SIG-M5 (cell line): ENCODE measurements around the gene SEZ6L2.
"Not testable (repeated sequence)": the region's sequence is repeated elsewhere in the genome, so short reads cannot be mapped to it uniquely, and the experiment has no call there.

Experiments used
- DNase-seq: peaks from one replicate; lab custom pipeline; 2025; lab: John Stamatoyannopoulos, UW

Gene SEZ6L2

DNA sequence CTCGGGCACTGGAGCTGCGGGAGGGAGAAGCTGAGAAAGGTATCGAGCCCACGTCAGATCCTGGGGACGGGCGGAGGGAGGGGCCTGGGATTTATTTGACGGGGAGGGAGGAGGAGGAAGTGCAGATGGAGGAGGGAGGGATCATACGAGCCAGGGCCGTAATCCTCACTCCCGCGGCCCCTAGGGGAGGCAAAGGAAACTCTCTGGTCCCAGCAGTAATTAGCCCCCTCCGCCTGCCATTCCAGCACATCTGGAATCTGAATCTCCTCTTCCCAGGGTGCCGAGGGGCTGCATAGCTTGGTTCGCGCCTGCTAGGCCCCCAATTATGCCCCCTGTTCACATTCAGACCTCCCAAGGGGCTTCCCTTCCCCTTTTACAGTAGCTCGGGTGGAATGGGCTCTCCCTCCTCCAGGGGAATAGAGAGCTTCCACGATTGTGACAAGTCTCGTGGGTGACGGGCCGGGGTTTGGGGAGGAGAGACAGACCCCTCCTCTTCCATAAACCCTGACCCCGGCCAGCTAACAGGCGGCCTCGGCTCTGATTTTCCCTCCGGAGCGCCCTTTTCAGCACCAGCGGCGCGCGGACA is at the start of gene SEZ6L2:
SEZ6L2 (minus strand) TSS at position 35 of the 586 bp plus-strand sequence. CDS start 531 bp downstream, outside the sequence.
- DNase-seq = peak; percentile 40

DNA sequence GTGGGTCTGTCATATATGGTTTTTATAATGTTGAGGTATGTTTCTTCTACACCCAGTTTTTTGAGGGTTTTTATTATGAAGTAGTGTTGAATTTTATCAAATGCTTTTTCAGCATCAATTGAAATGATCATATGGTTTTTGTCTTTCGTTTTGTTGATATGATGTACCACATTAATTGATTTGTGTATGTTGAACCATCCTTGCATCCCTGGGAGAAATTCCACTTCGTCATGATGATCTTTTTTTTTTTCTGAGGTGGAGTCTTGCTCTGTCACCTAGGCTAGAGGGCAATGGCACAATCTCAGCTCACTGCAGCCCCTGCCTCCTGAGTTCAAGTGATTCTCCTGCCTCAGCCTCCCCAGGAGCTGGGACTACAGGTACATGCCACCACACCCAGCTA is 48.5 kb upstream of the SEZ6L2 start:
- DNase-seq = no peak

DNA sequence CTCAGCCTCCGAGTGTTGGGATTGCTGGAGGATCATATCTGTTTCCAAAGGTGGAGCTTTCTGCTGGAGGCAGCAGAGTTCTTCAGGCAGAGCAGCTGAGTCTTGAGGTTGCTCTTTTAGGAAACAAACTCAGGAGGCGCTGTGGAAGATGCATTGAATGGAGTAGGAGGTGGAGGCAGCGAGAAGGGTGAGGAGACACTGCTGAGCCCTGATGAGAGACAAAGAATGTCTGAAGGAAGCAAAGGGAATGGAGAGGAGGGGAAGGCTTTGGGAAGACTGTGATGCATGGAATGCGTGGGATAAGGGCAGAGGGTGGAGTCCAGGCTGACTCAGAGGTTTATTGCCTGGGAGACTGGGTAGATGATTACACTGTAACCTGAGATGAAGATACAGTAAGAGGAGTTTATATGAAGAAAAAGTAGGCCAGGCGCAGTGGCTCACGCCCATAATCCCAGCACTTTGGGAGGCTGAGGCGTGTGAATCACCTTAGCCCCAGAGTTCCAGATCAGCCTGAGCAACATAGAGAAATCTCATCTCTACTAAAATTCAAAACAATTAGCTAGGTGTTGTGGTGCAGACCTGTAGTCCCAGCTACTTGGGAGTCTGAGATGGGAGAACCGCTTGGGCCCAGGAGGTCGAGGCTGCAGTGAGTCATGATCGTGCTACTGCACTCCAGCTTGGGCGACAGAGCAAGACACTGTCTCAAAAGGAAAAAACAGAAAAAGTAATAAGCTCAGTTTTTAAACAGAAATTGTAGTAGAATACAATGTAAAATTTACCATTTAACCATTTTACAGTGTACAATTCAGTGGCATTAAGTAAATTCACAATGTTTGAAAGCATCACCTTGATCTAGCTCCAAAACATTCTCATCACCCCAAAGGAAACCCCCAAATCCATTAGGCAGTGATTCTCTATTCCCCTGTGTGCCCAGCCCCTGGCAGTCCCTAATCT is 44.8 kb upstream of the SEZ6L2 start:
- DNase-seq = no peak

DNA sequence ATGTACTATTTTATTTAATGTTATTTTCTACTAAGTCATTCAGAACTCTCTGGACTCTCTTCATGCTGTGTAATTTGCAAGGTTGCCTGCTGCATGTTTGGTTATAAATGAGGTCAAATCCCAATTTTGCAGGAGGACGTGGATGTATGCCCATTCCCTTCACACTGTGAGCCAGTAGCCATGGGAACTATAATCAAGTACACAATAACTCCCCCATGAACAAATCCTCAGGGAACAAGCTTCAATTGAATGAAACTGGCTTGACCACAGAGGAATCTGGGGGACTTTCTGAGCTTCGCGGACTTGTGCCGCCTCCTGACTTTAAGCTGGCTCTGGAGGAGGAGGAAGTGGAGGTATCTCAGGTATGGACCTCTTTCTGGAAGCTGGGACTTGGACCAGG is 41.3 kb upstream of the SEZ6L2 start:
- DNase-seq = no peak

DNA sequence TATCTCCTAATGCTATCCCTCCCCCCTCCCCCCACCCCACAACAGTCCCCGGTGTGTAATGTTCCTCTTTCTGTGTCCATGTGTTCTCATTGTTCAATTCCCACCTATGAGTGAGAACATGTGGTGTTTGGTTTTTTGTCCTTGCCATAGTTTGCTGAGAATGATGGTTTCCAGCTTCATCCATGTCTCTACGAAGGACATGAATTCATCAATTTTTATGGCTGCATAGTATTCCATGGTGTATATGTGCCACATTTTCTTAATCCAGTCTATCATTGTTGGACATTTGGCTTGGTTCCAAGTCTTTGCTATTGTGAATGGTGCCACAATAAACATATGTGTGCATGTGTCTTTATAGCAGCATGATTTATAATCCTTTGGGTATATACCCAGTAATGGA is 32.4 kb upstream of the SEZ6L2 start:
- DNase-seq = not testable (repeated sequence)

DNA sequence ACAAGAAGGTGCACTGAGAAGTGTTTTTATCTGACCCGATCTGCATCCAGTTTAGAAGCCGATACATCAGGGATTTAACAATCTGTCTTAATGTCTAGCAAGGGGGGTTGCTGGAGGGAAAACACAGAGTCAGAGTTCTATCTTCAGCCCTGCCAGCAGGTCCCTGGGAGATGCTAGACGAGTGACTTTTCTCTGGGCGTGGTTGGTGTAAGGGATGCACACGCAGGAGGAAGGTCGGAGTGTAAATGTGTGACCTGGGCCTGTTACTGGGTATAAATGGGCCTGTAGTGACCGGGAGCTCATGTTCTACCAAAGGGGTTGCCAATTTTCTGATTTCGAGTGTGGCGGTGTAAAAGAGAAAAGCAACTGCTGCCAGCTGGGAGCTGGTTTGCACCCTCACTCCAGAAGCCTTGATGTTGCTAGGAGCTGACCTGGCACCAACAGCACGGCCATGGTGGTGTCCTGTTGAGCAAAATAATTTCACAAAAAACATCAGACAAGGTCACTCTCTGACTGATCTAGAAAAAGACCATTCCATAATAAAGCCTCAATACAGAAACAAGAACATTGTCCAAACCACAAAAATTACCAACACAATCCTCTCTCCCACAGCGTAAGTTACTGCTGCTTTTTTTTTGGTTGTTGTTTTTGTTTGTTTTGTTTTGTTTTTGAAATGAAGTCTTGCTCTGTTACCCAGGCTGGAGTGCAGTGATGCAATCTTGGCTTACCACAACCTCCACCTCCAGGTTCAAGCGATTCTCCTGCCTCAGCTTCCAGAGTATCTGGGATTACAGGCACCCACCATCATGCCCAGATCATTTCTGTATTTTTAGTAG is 27.9 kb upstream of the SEZ6L2 start:
- DNase-seq = no peak

DNA sequence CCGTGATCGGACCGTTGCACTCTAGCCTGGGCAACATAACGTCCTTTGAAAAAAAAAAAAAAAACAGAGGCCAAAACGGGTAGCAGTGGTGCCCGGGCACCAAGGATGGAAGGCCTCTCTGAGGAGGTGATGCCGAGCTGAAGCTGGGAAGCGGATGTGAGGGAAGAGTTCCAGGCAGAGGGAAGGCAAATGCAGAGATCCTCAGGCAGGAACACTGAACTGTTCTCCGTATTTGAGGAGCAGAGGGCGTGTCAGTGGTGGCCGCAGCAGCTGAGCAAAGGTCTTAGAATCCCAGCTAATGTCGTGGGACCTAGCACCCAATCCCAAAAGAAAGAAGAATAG is 27.3 kb upstream of the SEZ6L2 start:
- DNase-seq = no peak

DNA sequence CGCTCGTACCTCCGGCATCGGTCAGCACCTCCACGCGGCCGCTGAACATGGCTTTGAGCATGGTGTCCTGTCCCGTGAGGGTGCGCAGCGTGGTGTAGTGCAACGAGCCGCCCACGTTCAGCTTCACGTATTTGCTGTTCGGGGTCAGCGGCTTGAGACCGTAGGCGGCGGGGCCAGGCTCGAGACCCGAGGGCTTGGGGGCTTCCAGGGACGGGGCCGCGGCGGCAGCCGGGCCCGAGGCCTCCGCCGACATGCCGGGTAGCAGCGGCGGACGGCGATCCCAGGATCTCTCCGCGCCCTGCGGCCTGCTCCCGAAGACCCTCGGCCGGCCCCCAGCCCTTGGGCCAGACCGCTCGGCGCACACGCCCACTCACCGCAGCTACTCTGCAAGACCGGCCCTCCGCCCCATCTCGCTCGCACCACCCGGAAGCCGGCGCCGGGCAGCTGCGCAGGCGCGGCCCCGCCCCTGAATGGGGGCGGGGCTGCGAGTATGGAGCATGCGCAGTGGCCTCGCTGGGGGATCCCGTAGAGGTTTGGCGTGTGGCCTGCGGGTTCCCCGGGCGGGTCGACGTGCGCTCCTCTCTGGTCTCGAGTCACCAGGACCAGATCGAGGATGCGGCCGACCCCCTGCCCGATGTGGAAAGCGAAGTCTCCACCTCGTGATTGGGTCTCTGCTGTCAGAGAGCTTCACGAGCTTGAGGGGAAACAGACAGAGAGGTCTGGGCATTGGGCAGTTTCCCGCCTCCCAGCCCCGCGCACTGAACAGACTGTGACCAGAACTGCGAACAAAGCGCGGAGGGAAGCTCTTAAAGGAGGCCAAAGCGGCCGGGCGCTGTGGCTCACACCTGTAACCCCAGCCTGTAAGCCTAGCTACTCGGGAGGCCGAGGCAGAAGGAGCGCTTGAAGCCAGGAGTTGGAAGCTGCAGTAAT is 26.7 kb upstream of the SEZ6L2 start, which contains the start of gene KCTD13:
KCTD13 (minus strand) TSS at position 446 of the 930 bp plus-strand sequence; CDS start at position 253, 193 bp downstream.
- peak; percentile 14 for DNase-seq

DNA sequence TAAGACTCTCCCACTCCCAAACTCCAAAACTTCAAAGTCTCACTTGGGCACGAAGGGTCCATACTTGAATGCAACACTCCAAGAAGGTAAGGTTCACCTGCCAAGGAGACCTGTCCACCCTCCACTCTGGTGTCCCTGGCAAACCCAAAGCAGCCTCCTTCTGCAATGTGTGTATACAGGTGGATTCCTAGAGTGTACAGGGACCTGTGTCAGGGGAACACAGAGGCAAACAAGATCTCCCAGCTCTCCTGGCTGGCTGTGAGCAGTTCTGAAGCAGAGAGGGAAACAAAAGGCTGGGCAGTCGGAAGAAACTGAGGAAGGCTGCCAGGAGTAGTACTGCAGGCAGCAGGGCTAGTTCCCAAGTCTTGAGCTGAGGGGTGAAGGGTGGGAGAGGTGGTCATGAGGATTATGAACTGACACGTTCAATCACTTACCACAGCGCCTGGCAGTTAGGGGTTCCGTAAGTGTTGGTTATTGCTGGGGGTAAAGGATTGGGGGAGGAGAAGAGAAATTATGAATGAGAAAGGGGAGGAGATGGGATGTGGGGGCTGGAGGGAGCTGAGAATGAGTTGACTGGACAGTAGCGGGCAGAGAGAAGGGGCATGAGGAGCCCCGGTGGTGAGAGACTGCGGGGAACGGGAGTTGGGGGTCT is 25.9 kb upstream of the SEZ6L2 start:
- no peak for DNase-seq

DNA sequence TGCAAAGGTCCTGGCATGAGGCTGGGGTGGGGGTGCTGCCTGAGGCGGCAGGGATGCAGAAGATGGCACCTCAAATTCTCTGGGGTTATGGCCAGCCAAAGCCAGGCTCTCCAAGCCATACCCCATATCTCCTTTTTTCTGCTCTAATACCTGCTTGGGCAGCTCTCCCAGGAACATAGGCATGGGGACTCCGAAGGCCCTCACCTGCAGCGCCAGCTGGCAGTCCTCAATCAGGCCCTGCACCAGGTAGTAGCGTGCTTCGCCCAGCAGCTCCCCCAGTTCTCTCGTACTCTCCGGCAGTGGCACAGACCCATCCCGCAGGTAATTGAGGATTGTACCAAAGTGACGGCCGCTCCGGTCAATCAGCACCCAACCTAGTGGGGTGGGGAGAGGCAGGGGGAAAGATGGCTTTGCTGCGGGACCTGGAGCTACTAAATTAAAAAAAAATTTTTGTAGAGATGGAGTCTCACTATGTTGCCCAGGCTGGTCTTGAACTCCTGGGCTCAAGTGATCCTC is 23.7 kb upstream of the SEZ6L2 start:
- DNase-seq = no peak

DNA sequence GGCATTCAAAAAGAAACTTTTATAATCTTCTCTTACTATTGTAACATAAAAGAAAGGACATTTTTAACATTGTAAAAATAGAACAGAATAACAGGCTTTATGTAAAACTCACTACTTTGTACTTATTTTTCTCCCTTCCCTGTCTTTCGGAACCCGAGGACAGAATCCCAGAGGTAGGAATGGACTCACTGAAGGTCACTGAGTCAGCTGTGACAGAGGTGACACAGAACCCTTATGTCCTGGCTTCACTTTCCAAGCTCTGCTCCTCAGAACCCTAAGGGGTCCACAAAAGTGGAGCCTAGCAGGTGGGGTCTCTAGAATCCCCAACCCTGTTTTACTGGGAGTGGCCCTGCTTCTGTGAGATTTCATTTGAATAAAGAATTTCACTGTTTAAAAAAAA is 23.0 kb upstream of the SEZ6L2 start:
- DNase-seq = no peak

DNA sequence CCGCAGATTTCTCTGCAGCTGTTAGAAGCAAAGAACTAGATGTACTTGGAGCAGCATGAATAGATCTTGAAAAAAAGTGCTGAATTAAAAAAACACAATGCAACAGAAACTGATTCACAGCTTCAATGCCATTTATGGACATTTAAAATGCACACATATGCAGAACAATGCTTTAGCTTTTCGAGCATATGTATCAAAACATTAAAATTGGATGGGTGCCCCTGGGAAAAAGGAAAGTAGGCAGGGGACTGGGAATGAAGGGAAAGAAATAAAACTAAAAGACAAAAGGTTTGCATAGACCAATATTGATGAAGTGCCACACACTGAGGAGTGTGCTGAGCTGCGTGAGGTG is 21.7 kb upstream of the SEZ6L2 start:
- DNase-seq = no peak

DNA sequence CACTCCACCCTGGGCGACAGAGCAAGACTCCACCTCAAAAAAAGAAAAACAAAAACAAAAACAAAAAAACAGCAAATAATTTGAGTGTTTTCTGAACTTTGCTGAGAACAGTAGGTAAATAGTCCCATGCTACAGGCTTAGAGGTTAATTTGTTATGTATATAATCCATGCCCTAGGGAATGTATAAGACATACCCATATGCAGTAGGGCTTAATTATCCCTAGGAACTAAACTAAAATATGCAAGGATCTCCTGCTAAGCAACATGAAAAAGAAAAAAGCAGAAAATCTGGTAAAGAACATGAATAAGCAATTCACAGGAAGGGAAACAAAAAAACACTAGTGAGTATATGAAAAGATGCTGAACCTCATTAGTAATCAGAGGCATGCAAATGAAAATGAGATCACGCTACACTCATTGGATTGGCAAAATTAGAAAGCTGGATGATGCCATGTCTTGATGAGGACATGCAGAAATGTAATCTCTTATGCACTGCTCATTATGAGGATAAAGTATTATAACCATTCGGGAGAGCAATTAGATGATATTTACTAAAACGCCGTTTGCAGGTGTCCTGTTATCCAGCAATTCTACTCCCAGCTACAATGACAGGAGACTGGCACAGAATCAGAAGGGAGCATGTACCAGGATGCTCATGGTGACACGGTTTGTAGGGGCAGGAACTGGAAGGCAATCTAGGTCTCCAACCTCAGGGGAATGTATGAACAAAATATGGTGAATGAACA is 21.1 kb upstream of the SEZ6L2 start:
- DNase-seq = no peak

DNA sequence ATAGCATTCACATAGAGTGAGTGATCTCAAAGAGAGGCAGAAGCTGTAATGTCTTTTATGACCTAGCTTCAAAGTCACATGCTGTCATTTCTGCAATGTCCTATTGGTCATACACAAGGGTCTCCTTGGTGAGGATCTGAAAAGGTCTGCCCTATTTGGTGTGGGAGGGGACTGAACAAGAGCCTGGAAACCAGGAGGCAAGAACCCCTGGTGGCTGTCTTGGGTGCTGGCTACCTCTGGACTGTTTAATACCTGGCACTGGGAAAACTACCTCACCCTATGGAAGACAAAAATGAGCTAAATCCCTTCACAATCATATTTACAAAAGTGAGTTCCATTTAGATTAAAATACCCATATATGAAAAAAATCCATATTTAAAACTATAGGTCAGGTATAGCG is 17.6 kb upstream of the SEZ6L2 start:
- DNase-seq = no peak

DNA sequence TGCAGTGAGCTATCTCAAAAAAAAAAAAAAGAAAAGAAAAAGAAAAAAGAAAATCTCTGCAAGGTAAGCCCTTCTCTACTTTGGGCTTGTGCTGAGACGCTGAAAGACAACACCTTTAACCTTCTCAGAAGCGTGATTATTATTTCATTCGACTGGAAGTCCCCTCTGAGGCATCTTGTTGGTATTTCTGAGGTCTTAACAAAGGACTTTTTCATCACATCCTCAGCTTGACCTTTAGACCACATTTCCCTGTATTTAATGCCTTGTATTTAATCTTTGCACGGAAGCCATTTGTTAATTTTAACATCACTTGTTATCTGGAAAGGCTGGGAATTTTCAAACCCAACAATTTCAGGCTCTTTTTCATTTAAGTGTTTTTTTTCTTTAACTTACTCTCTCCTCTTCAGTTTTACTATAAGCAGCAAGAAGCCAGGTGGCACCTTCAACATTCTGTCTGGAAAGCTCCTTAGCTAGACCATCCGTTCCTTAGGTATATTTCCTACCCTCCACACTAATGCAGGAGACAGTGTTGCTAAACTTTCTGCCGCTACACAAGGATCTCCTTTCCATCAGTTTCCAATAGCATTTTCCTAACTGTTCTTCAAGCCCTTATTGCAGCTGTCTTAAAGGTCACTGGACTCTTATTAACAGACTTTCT is 16.4 kb upstream of the SEZ6L2 start:
- no peak for DNase-seq

DNA sequence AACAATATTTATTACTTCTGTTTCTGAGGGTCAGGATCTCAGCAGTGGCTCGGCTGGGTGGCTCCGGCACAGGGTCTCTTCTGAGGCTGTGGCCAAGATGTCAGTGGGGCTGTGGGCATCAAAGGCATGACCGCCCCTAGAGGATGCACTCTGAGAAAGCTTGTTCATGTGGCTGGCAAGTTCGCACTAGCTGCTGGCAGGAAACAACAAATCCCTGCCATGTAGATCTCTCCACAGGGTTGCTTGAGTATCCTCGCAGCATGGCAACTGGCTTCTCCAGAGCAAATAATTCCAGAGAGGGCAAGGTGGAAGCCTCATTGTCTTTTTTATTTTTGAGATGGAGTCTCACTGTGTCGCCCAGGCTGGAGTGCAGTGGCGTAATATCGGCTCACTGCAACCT is 14.2 kb upstream of the SEZ6L2 start:
- DNase-seq = no peak

DNA sequence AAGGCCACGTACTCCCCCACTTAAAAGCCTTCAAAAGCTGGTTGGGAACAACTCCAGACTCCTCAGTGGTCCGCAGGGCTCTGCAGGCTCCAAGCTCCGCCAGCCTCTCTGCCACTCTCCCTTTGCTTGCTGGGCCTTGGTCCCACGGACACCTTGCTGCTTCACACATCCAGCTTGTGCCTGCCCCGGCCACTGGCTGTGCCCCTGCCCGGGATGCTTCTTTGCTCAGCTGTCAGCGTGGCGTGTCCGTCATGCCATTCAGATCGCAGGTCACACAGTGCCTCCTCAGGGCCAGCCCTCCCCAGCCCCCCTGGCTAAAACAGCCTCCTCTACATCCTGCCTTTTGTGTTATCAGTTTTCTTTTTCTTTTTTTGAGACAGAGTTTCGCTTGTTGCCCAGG is 12.7 kb upstream of the SEZ6L2 start:
- DNase-seq = no peak

DNA sequence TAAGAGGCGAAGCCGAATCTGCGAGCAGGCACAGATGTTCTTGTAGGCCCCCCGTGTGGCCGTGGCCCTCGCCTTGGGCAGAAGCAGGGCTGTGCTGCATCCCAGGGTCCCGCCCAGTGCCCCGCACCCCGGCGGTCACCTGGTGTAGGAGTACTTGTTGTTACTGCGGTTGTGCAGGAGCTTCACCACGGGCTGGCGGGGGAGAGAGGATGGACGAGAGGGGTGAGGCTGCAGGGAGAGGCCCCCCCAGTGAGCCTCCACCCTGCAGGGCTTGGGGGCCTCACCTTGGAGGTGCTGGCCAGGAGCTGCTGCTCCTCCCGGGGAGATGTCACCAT is 12.3 kb upstream of the SEZ6L2 start:
- DNase-seq = no peak

DNA sequence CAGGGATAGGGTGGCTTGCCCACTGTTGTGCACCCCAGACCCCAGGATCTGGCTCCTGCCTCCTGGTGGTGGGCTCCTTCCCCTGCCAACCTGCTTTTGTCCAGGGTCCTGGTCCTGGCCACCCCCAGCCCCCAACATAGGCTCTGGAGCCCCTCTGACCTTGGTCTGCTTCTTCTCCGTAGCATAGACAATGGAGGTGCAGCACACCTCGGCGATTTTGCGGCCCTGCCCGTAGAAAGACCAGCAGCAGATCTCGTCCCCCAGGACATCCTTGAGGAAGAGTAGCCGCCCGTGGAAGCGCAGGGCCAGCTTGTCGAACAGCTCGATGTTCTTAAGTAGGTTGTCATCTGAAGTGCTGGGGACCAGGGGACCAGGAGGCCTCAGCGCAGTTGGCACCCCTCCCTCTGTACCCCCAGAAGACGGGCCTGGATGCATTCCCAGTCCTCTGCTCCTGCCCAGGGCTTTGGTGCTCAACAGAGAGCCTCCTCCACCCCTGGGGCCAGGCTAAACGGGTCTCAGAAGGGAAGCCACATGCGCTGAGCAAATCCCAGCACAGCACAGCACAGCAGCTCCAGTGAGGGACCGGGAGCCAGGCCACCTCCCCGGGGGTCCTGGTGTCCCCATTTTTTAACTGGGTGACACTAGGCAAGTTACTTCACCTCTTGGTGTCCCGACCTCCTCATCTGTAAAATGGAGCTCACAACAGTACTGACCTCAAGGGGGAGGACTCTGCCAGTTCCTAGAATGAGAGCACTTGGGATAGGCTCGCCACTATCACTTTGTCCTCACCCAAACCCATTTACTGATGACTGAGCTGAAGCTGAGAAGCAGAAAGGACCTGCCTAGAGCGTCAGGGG is 11.7 kb upstream of the SEZ6L2 start:
- DNase-seq = no peak
